ENCODE measurements around the gene DDX42. TPM values are rescaled to one million over a fixed set of nuclear protein-coding genes. Genes with fewer than 3 reads are reported as not detected.

Gene DDX42
- total and polyA plus RNA-seq, 9 of the 15 experiments (the other 6 are each of a cell fraction or from before 2014, with no cell fraction given) = 16.5 to 149 (median 87.6) TPM

DNA sequence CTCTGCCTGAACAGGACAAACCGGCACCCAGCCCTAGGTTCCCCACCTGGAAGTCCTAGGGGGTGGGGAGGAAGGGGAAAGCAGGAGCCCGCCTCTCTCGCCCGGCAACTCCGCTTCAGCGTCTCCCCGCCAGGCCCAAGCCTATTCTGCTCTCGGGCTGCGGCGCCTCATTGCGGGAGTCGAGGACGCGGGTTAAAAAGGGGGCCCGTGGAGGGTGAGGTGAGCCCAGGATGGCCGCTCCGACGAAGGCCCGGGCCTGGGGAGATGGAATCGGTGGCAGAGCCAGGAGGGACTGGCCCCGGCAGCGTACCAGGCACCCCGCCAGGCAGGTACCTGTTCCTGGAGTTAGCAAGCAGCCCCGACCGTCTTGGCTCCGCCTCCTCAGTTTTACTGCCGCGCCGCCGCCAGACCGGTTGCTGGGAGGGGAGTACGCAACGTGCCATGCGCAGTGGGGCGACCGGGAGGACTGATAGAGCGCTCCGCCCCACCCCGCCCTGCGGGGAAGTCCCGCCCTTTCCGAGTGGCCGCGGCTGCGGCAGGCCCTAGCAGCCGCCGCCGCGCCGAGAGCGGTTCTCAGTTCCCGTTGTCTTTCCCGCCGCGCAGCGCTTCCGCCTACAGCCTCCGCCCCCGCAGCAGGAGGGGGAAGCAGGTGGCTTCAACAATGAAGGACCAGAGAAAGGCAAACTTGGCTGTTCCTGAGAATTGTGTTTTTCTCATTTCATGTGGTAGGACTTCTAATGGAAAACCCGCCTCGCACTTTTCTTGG lies 32.4 kb upstream of the DDX42 start, which contains the start of gene STRADA (continued):
- TF ChIP-seq KDM5B (IDR thresholded peaks at IDR 0.05; ENCODE audit: insufficient replicate concordance, low read depth, low read length) (peak; percentile 70), HNRNPLL (IDR thresholded peaks at IDR 0.05; ENCODE audit: low read depth, low read length, poor library complexity, severe bottlenecking) (peak; percentile 91), ZNF347 (CRISPR knock-in tag; IDR thresholded peaks at IDR 0.05; ENCODE audit: low read depth) (no peak), CBFB (CRISPR knock-in tag; IDR thresholded peaks at IDR 0.05) (0 out of 2 replicates have a peak, but pooled peaks have one; percentile 61), SOX6 (IDR thresholded peaks at IDR 0.05) (peak; percentile 12; the same call in 1 of the 2 replicates), SETDB1 (IDR thresholded peaks at IDR 0.05; ENCODE audit: low read length) (no peak), FOXJ3 (CRISPR knock-in tag; IDR thresholded peaks at IDR 0.05) (no peak), NFE2 (IDR thresholded peaks at IDR 0.05; ENCODE audit: low read depth) (peak; percentile 8; the same call in 1 of the 2 replicates), TCF7L2 (IDR thresholded peaks at IDR 0.05; ENCODE audit: low read depth, low read length) (no peak), ETV6 (IDR thresholded peaks at IDR 0.05; ENCODE audit: borderline replicate concordance in 1 of 2, low read depth in 2 of 2, low read length in 1 of 2) (peak; percentile 86 to 88), ETV6 (CRISPR knock-in tag; IDR thresholded peaks at IDR 0.05; ENCODE audit: borderline replicate concordance) (peak; percentile 78; the same call in 1 of the 2 replicates)
- TF ChIP-seq, protein P1, sequence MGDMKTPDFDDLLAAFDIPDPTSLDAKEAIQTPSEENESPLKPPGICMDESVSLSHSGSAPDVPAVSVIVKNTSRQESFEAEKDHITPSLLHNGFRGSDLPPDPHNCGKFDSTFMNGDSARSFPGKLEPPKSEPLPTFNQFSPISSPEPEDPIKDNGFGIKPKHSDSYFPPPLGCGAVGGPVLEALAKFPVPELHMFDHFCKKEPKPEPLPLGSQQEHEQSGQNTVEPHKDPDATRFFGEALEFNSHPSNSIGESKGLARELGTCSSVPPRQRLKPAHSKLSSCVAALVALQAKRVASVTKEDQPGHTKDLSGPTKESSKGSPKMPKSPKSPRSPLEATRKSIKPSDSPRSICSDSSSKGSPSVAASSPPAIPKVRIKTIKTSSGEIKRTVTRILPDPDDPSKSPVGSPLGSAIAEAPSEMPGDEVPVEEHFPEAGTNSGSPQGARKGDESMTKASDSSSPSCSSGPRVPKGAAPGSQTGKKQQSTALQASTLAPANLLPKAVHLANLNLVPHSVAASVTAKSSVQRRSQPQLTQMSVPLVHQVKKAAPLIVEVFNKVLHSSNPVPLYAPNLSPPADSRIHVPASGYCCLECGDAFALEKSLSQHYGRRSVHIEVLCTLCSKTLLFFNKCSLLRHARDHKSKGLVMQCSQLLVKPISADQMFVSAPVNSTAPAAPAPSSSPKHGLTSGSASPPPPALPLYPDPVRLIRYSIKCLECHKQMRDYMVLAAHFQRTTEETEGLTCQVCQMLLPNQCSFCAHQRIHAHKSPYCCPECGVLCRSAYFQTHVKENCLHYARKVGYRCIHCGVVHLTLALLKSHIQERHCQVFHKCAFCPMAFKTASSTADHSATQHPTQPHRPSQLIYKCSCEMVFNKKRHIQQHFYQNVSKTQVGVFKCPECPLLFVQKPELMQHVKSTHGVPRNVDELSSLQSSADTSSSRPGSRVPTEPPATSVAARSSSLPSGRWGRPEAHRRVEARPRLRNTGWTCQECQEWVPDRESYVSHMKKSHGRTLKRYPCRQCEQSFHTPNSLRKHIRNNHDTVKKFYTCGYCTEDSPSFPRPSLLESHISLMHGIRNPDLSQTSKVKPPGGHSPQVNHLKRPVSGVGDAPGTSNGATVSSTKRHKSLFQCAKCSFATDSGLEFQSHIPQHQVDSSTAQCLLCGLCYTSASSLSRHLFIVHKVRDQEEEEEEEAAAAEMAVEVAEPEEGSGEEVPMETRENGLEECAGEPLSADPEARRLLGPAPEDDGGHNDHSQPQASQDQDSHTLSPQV (IDR thresholded peaks at IDR 0.05) = peak; percentile 68; the same call in 1 of the 2 replicates
- TF ChIP-seq, protein P2, sequence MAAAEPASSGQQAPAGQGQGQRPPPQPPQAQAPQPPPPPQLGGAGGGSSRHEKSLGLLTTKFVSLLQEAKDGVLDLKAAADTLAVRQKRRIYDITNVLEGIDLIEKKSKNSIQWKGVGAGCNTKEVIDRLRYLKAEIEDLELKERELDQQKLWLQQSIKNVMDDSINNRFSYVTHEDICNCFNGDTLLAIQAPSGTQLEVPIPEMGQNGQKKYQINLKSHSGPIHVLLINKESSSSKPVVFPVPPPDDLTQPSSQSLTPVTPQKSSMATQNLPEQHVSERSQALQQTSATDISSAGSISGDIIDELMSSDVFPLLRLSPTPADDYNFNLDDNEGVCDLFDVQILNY (CRISPR knock-in tag; IDR thresholded peaks at IDR 0.05) = peak; percentile 69; the same call in 1 of the 2 replicates
- TF ChIP-seq, protein P3, sequence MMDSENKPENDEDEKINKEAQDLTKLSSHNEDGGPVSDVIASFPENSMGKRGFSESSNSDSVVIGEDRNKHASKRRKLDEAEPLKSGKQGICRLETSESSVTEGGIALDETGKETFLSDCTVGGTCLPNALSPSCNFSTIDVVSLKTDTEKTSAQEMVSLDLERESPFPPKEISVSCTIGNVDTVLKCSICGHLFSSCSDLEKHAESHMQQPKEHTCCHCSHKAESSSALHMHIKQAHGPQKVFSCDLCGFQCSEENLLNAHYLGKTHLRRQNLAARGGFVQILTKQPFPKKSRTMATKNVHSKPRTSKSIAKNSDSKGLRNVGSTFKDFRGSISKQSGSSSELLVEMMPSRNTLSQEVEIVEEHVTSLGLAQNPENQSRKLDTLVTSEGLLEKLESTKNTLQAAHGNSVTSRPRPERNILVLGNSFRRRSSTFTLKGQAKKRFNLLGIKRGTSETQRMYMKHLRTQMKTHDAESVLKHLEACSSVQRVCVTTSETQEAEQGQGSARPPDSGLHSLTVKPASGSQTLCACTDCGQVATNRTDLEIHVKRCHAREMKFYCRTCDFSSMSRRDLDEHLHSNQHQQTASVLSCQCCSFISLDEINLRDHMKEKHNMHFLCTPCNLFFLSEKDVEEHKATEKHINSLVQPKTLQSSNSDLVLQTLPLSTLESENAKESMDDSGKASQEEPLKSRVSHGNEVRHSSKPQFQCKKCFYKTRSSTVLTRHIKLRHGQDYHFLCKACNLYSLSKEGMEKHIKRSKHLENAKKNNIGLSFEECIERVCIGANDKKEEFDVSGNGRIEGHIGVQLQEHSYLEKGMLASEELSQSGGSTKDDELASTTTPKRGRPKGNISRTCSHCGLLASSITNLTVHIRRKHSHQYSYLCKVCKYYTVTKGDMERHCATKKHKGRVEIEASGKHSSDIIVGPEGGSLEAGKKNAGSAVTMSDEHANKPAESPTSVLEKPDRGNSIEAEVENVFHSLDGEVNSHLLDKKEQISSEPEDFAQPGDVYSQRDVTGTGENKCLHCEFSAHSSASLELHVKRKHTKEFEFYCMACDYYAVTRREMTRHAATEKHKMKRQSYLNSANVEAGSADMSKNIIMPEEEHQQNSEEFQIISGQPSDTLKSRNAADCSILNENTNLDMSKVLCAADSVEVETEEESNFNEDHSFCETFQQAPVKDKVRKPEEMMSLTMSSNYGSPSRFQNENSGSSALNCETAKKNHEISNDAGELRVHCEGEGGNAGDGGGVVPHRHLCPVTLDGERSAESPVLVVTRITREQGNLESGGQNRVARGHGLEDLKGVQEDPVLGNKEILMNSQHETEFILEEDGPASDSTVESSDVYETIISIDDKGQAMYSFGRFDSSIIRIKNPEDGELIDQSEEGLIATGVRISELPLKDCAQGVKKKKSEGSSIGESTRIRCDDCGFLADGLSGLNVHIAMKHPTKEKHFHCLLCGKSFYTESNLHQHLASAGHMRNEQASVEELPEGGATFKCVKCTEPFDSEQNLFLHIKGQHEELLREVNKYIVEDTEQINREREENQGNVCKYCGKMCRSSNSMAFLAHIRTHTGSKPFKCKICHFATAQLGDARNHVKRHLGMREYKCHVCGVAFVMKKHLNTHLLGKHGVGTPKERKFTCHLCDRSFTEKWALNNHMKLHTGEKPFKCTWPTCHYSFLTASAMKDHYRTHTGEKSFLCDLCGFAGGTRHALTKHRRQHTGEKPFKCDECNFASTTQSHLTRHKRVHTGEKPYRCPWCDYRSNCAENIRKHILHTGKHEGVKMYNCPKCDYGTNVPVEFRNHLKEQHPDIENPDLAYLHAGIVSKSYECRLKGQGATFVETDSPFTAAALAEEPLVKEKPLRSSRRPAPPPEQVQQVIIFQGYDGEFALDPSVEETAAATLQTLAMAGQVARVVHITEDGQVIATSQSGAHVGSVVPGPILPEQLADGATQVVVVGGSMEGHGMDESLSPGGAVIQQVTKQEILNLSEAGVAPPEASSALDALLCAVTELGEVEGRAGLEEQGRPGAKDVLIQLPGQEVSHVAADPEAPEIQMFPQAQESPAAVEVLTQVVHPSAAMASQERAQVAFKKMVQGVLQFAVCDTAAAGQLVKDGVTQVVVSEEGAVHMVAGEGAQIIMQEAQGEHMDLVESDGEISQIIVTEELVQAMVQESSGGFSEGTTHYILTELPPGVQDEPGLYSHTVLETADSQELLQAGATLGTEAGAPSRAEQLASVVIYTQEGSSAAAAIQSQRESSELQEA (IDR thresholded peaks at IDR 0.05; ENCODE audit: low read depth) = no peak
